Measurements from ENCODE around the gene ACOXL. TPM values are rescaled to one million over a fixed set of nuclear protein-coding genes. Genes with fewer than 3 reads are reported as not detected.
"Not testable (repeated sequence)": the region's sequence is repeated elsewhere in the genome, so short reads cannot be mapped to it uniquely, and the experiment has no call there.

ACOXL gene
- total RNA-seq, 1 experiment from 2014 or later = not detected

- no peak for DNase-seq (ENCODE audit: low read depth)
Observed at GRCh38 chr2:110853948-110854347, 121.6 kb downstream of the ACOXL start.

- DNase-seq (ENCODE audit: low read depth) = no peak
Observed at GRCh38 chr2:110854355-110855081, 122.1 kb downstream of the ACOXL start.

- DNase-seq (ENCODE audit: low read depth) = not testable (repeated sequence)
Observed at GRCh38 chr2:110855841-110856240, 123.5 kb downstream of the ACOXL start.

- DNase-seq (ENCODE audit: low read depth) = no peak
Observed at GRCh38 chr2:110858135-110858725, 125.9 kb downstream of the ACOXL start.

GRCh38 chr2:110858993-110859701 is 126.8 kb downstream of the ACOXL start:
- DNase-seq (ENCODE audit: low read depth) = no peak

- no peak for DNase-seq (ENCODE audit: low read depth)
Observed at GRCh38 chr2:110860630-110861029, 128.3 kb downstream of the ACOXL start.

- DNase-seq (ENCODE audit: low read depth) = no peak
Observed at GRCh38 chr2:110861616-110862260, 129.4 kb downstream of the ACOXL start.

- DNase-seq (ENCODE audit: low read depth) = no peak
Observed at GRCh38 chr2:110863726-110864125, 131.4 kb downstream of the ACOXL start.

GRCh38 chr2:110864176-110864575 is 131.8 kb downstream of the ACOXL start:
- DNase-seq (ENCODE audit: low read depth) = no peak

GRCh38 chr2:110864731-110865130 is 132.4 kb downstream of the ACOXL start:
- DNase-seq (ENCODE audit: low read depth) = no peak

- DNase-seq (ENCODE audit: low read depth) = no peak
Observed at GRCh38 chr2:110865188-110865587, 132.8 kb downstream of the ACOXL start.

- DNase-seq (ENCODE audit: low read depth) = no peak
Observed at GRCh38 chr2:110866045-110866444, 133.7 kb downstream of the ACOXL start.

GRCh38 chr2:110866466-110866865 is 134.1 kb downstream of the ACOXL start:
- DNase-seq (ENCODE audit: low read depth) = no peak

- no peak for DNase-seq (ENCODE audit: low read depth)
Observed at GRCh38 chr2:110867078-110867477, 134.7 kb downstream of the ACOXL start.

GRCh38 chr2:110868971-110869370 is 136.6 kb downstream of the ACOXL start:
- no peak for DNase-seq (ENCODE audit: low read depth)

- DNase-seq (ENCODE audit: low read depth) = peak; percentile 83
Observed at GRCh38 chr2:110869472-110870446, 137.4 kb downstream of the ACOXL start.

GRCh38 chr2:110870545-110870944 is 138.2 kb downstream of the ACOXL start:
- DNase-seq (ENCODE audit: low read depth) = no peak

GRCh38 chr2:110871637-110872036 is 139.3 kb downstream of the ACOXL start:
- DNase-seq (ENCODE audit: low read depth) = no peak

- no peak for DNase-seq (ENCODE audit: low read depth)
Observed at GRCh38 chr2:110872521-110872920, 140.1 kb downstream of the ACOXL start.

- DNase-seq (ENCODE audit: low read depth) = no peak
Observed at GRCh38 chr2:110873056-110873502, 140.7 kb downstream of the ACOXL start.

All from HT1080 (cell line).